ENCODE results near the gene ITGA5. TPM values are rescaled to one million over a fixed set of nuclear protein-coding genes. Genes with fewer than 3 reads are reported as not detected.
A peak's percentile ranks its signal among the peaks of the same experiment; 100 is the strongest.

The ITGA5 gene
- total and polyA plus RNA-seq, 2 experiments from 2014 or later = 7.3 to 23.7 TPM

DNA sequence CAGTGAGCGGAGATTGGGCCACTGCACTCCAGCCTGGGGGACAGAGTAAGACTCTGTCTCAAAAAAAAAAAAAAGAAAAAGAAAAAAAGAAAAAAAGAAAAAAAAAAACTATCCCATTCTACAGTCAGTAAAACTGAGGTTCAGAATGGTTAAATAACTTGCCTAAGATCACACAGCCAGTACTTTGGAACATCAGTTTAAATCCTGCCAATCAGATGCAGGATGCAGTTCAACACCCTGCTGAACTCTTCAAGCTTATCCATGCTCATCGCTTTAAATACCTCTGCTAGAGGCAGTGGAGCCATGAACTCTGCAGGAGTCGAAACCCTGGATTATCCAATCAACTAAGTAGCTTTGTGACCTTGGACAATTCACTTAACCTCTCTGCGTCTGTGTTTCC, 37.9 kb downstream of the ITGA5 start:
- Mint-ChIP-seq H3K9me3 (no peaks in the 10 kb centered on the region), H3K4me1 (peaks cover 40% of the 10 kb centered on the region), H3K27me3 (ENCODE audit: insufficient read depth, low read depth, poor library complexity) (peaks cover 29% of the 10 kb centered on the region), H3K27ac (no peak overlapping the region), H3K36me3 (ENCODE audit: low read depth) (peaks cover 16% of the 10 kb centered on the region), H3K4me3 (no peak overlapping the region)
- H3K36me3 ChIP-seq (ENCODE audit: insufficient read depth) = peaks cover 5% of the 10 kb centered on the region; the same call in 1 of the 2 replicates
- H3K4me1 ChIP-seq (ENCODE audit: insufficient read depth) = peaks cover 34% of the 10 kb centered on the region
- H3K27ac ChIP-seq (ENCODE audit: low read depth) = no peak overlapping the region
- H4K20me1 ChIP-seq (replicated peaks; ENCODE audit: insufficient read depth) = no peaks in the 10 kb centered on the region; the same call in none of the 2 replicates
- ATAC-seq (no peak), DNase-seq (ENCODE audit: low spot score) (no peak)
- TF ChIP-seq, protein P1, sequence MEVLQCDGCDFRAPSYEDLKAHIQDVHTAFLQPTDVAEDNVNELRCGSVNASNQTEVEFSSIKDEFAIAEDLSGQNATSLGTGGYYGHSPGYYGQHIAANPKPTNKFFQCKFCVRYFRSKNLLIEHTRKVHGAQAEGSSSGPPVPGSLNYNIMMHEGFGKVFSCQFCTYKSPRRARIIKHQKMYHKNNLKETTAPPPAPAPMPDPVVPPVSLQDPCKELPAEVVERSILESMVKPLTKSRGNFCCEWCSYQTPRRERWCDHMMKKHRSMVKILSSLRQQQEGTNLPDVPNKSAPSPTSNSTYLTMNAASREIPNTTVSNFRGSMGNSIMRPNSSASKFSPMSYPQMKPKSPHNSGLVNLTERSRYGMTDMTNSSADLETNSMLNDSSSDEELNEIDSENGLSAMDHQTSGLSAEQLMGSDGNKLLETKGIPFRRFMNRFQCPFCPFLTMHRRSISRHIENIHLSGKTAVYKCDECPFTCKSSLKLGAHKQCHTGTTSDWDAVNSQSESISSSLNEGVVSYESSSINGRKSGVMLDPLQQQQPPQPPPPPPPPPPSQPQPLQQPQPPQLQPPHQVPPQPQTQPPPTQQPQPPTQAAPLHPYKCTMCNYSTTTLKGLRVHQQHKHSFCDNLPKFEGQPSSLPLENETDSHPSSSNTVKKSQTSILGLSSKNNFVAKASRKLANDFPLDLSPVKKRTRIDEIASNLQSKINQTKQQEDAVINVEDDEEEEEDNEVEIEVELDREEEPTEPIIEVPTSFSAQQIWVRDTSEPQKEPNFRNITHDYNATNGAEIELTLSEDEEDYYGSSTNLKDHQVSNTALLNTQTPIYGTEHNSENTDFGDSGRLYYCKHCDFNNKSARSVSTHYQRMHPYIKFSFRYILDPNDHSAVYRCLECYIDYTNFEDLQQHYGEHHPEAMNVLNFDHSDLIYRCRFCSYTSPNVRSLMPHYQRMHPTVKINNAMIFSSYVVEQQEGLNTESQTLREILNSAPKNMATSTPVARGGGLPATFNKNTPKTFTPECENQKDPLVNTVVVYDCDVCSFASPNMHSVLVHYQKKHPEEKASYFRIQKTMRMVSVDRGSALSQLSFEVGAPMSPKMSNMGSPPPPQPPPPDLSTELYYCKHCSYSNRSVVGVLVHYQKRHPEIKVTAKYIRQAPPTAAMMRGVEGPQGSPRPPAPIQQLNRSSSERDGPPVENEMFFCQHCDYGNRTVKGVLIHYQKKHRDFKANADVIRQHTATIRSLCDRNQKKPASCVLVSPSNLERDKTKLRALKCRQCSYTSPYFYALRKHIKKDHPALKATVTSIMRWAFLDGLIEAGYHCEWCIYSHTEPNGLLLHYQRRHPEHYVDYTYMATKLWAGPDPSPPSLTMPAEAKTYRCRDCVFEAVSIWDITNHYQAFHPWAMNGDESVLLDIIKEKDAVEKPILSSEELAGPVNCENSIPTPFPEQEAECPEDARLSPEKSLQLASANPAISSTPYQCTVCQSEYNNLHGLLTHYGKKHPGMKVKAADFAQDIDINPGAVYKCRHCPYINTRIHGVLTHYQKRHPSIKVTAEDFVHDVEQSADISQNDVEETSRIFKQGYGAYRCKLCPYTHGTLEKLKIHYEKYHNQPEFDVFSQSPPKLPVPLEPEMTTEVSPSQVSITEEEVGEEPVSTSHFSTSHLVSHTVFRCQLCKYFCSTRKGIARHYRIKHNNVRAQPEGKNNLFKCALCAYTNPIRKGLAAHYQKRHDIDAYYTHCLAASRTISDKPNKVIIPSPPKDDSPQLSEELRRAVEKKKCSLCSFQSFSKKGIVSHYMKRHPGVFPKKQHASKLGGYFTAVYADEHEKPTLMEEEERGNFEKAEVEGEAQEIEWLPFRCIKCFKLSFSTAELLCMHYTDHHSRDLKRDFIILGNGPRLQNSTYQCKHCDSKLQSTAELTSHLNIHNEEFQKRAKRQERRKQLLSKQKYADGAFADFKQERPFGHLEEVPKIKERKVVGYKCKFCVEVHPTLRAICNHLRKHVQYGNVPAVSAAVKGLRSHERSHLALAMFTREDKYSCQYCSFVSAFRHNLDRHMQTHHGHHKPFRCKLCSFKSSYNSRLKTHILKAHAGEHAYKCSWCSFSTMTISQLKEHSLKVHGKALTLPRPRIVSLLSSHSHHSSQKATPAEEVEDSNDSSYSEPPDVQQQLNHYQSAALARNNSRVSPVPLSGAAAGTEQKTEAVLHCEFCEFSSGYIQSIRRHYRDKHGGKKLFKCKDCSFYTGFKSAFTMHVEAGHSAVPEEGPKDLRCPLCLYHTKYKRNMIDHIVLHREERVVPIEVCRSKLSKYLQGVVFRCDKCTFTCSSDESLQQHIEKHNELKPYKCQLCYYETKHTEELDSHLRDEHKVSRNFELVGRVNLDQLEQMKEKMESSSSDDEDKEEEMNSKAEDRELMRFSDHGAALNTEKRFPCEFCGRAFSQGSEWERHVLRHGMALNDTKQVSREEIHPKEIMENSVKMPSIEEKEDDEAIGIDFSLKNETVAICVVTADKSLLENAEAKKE (CRISPR knock-in tag; IDR thresholded peaks at IDR 0.05) = no peak
- TF ChIP-seq ZNF331 (CRISPR knock-in tag; IDR thresholded peaks at IDR 0.05; ENCODE audit: low read depth) = no peak
- H2AFZ ChIP-seq = no peak overlapping the region
- H3K27me3 ChIP-seq (ENCODE audit: insufficient read depth) = peaks cover 17% of the 10 kb centered on the region; the same call in 1 of the 2 replicates
- H3K9me2 ChIP-seq (ENCODE audit: insufficient read depth) = no peaks in the 10 kb centered on the region
- H3F3A ChIP-seq (replicated peaks; ENCODE audit: low read depth) = peaks cover 2% of the 10 kb centered on the region; the same call in 1 of the 2 replicates
- no peak overlapping the region for H3K4me3 ChIP-seq
- H3K4me2 ChIP-seq = no peak overlapping the region
- H3K79me2 ChIP-seq (replicated peaks; ENCODE audit: insufficient read depth) = no peaks in the 10 kb centered on the region

DNA sequence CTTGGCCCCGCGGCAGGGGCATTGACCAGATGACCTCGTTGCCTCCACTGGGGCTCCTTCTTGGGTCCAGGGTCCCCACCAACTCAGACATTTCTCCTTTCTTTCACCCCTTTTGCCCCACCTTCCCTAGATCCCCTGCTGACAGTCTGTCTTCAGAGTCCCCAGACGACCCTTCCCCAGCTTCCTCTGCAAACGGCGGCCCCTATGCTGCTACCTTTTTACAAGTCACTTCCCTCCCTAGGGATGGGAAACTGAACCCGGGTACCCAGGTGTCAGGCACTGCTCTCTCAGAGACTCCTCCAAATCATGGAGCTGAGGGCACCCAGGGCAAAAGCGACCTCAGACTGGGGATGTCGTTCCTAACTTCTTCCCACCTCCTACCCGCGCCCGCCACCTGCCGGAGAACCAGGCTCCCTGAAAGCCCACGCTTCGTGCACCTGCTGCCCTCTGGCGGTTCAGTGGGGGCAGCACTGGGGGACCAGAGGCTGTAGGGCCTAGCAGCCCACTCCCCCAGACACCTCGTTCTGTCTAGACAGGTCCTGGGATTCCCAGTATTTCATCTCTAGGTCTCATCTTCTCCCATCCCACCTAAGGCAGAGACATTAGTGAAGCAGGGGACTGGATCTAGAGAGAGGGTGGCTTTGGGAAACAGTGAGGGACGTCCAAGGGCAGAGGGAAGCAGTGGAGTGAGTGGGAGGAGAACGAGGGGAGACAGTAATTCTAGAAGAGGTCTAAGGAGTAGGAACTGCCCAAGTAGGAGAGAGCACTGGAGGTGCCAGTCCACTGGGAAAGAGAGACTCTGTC, 39.5 kb downstream of the ITGA5 start:
- peaks cover 19% of the 10 kb centered on the region for H3K36me3 Mint-ChIP-seq (ENCODE audit: low read depth)
- H3K27ac ChIP-seq (ENCODE audit: low read depth) = no peak overlapping the region
- H3K4me1 Mint-ChIP-seq = peaks cover 27% of the 10 kb centered on the region
- H3F3A ChIP-seq (replicated peaks; ENCODE audit: low read depth) = peaks cover 2% of the 10 kb centered on the region; the same call in 1 of the 2 replicates
- DNase-seq (ENCODE audit: low spot score) (peak; percentile 97), ATAC-seq (peak; percentile 90)
- no peaks in the 10 kb centered on the region for H3K79me2 ChIP-seq (replicated peaks; ENCODE audit: insufficient read depth)
- peaks cover 25% of the 10 kb centered on the region for H3K27me3 Mint-ChIP-seq (ENCODE audit: insufficient read depth, low read depth, poor library complexity)
- peaks cover 5% of the 10 kb centered on the region; the same call in 1 of the 2 replicates for H3K36me3 ChIP-seq (ENCODE audit: insufficient read depth)
- TF ChIP-seq EZH2 (IDR thresholded peaks at IDR 0.05; ENCODE audit: low read depth, unreplicated experiment) = no peak
- TF ChIP-seq, protein P2, sequence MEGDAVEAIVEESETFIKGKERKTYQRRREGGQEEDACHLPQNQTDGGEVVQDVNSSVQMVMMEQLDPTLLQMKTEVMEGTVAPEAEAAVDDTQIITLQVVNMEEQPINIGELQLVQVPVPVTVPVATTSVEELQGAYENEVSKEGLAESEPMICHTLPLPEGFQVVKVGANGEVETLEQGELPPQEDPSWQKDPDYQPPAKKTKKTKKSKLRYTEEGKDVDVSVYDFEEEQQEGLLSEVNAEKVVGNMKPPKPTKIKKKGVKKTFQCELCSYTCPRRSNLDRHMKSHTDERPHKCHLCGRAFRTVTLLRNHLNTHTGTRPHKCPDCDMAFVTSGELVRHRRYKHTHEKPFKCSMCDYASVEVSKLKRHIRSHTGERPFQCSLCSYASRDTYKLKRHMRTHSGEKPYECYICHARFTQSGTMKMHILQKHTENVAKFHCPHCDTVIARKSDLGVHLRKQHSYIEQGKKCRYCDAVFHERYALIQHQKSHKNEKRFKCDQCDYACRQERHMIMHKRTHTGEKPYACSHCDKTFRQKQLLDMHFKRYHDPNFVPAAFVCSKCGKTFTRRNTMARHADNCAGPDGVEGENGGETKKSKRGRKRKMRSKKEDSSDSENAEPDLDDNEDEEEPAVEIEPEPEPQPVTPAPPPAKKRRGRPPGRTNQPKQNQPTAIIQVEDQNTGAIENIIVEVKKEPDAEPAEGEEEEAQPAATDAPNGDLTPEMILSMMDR (conservative IDR thresholded peaks at IDR 0.05; ENCODE audit: low read depth in 2 of 2) = peak; percentile 100
- peaks cover 17% of the 10 kb centered on the region; the same call in 1 of the 2 replicates for H3K27me3 ChIP-seq (ENCODE audit: insufficient read depth)
- peak overlapping the region; percentile 97 for H3K4me2 ChIP-seq
- H4K20me1 ChIP-seq (replicated peaks; ENCODE audit: insufficient read depth) = no peaks in the 10 kb centered on the region; the same call in none of the 2 replicates
- H3K9me3 Mint-ChIP-seq = no peaks in the 10 kb centered on the region
- H3K9me2 ChIP-seq (ENCODE audit: insufficient read depth) = no peaks in the 10 kb centered on the region
- H3K4me3 Mint-ChIP-seq = peak overlapping the region; percentile 73
- H2AFZ ChIP-seq = peak overlapping the region; percentile 63; the same call in 1 of the 2 replicates
- H3K4me3 ChIP-seq = peak overlapping the region; percentile 60
- no peak overlapping the region for H3K27ac Mint-ChIP-seq
- peaks cover 18% of the 10 kb centered on the region for H3K4me1 ChIP-seq (ENCODE audit: insufficient read depth)
